Stimulated activated CD8-positive, alpha-beta memory T cell treated with anti-CD3 and anti-CD28 coated beads, Interleukin-12 subunit alpha, Interleukin-12 subunit beta, amount 100 ng/mL, for 24 hours (primary cell): ENCODE measurements around the gene SLC8A3.
A peak's percentile ranks its signal among the peaks of the same experiment; 100 is the strongest.

Experiments
- DNase-seq: peaks from one replicate; pipeline ENCODE4 v3.0.0-alpha.2; 2020; ENCODE audit errors: extremely low read depth

Gene SLC8A3

DNA sequence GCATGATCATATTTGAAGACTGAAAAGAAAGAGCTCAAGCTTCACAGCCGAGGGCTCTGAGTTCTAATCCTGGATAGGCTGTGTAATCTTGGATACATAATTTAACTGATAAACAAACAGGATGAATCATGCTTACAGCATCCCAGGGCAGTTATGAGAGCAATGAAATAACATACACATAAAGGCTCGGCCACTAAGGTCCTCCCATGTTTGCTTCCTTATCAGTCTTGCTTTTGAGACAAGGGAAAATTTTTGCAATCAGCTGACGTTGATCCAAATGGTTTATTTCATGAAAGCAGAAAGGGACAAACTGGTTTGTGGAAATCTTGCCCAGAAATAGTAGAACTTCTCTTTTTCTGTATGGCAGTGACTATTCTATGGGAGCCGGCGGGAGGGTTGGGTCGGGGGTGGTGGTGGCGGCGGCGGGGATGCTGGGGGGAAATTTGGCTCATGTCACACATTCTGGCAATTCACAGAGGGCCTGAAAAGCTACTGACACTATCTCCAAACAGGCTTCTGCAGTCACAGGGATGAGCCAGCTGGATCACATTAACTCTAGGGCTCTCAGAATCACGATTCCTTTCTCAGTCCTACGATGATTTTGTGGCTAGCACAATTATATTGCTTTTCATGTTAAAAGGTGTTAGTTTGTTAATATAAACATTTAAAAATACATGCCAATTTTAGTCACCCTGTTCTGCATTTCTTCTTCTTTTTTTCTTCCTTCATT lies 124.5 kb downstream of the SLC8A3 start:
- no peak for DNase-seq

DNA sequence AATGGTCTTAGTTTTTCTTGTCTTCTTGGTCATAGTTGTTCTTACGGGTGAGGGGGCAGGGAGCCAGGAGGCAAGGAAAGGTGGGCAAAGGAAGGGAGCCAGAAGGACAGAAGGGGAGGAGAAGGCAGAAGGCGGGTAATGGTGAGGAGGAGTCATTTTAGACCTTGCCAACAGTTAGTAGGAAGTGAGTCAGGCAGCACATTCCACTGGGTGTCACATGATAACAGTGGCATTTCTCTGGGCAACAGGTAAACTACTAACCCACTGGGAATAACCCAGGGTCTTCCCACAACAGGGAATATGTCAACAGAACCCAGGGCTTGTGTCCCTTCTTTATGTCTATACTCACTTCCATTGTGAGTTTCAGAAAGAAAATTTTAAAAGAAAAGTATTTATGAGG lies 127.6 kb downstream of the SLC8A3 start:
- DNase-seq: no peak

DNA sequence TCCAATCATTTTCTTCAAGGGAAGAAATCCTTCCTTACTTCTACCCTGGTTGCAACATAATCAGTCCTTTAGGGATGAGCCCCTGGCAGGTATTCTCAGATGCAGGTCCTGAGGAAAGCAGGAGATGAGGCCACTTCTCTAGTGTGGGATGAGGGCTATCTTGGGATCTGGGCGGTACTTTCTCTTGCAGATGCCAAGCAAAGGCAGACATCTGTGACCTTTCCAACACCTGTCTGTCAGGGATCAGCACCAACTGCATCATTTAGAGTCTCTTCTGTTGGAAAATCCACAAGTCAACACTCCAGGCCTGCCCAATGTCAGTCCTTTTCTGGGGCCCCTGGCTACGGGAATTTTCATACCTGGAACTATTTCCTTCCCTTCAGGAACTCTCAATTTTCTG lies 129.2 kb downstream of the SLC8A3 start:
- DNase-seq: no peak

DNA sequence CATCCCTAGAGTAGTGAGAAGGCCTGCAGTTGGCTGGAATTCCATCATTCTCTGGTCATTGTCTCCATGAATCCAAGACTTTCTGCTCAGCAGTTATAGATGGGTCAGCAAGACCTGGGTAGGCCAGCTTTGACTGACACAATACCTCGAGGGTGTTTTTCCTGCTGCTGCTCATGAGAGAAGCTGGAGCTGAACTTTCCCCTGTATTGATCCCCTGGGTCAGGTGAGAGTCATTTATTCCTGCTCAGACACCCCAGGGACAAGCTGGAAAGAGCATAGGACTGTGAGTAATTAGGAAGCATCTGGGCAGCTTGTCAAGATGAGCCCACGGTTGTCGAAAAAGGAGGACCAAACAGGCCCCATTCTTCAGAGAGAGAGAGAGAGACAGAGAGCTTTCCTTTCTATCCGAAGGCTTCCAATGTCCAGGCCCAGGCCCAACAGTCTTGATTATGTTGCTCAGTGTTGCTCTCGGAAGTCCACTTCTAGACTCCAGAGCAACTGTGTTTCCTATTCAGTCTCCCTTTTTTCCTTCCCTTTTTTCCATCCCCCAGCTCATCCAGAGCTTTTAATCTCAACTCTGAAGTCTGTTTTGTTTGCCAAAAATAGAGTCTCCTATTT lies 131.1 kb downstream of the SLC8A3 start:
- DNase-seq: no peak

DNA sequence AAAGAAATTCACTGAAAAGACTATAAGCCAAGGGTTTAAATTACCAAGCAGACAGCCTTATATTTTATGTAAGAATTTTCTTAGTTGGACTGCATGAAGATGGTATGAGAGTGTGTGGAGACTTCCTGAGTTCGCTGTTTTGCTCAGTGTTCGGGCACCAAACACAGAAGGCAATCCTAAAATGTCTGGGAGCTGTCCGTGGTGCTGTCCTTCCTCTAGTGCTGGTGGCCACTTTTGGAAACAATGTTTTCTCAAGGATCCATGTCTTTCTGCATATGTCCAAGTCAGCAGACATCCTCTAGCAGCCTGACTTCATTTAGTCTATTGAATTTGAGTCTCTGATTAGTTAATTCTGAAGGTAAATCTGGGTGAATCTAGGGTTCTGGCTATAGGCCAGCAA lies 135.8 kb downstream of the SLC8A3 start:
- no peak for DNase-seq

DNA sequence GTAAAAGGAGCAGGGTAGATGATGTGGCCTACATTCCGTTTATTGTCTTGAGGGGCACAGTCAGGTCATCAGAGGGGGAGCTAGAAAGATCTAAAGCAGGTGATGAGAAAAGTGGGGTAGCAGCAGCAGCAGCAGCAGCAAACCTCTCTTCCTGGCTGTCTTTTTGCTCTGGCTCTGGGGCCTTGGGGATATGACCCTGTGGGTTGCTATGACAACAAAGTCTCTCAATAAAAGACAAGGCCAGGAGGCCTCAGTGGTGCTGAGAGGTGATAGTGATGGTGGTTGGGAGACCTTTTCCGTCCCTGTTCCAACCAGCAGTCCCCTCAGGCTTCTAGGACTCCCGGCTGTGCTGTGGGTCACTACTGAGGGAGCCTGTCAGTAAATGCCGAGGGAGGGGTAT lies 138.6 kb downstream of the SLC8A3 start:
- DNase-seq: no peak

DNA sequence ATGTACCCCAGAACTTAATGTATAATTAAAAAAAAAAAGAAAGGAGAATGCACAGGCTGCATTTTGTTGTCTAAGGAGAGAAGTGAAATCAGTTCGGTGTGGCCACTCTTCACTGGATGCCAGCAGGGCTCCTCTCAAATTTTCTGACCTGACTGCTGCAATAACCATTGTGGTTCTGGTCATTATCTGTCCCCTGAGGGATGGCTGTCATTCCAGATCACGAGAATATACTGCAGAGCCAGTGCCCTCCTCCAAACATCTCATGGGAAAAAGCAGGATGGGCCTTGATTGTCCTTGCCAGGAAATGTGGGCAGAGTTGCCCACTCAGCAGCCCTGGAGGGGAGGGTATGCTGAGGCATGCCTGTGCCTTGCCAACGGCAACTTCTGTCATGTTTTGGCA lies 139.1 kb downstream of the SLC8A3 start:
- DNase-seq: no peak

DNA sequence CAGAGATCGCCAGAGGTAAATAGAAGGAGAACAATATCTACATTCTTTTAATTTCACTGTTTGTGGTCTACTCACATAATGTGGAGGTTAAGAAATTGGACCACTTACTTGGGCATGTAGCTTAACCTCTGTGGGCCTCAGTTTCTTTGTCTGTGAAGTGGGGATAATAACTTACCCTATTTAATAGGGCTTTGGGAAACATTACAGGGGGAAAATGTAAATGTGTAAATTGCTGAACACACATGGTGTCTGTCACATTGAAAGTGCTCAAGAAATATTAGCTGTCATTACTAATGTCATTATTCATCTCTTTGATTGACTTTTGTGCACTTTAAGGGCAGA lies 140.5 kb downstream of the SLC8A3 start:
- DNase-seq: no peak

DNA sequence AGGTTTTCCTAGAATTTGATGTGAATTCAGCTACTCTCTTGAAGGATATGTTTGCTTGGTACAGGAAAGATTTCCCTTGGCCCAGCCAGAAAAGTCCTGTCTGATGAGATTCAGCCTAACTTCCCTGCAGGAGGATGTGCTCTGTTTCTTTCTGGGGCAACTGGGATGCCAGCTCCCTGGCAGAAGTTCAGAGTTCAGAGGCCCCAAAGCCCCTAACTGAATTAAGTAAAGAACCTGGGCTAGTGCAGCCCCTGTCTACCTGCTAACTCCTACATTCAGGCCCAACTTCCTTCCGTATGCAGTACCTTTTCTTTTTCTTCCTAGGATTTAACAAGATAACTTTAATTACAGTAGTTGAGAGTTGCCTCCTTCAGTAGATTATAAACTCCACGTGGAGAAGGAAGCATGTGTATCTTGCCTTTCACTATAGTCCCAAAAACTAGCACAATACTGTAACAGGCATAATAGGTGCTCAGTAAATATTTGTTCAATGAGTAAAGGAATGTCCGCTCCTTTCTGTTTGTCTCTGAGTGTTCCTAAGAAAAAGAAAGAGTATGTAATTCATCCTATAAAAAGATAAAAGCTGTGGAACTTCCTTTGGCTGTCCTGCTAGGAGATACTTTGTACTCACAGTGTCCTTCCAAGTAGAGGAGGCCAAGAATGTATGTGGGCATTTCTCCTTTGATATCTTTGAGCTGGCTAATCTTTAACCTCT lies 141.0 kb downstream of the SLC8A3 start:
- DNase-seq: no peak

DNA sequence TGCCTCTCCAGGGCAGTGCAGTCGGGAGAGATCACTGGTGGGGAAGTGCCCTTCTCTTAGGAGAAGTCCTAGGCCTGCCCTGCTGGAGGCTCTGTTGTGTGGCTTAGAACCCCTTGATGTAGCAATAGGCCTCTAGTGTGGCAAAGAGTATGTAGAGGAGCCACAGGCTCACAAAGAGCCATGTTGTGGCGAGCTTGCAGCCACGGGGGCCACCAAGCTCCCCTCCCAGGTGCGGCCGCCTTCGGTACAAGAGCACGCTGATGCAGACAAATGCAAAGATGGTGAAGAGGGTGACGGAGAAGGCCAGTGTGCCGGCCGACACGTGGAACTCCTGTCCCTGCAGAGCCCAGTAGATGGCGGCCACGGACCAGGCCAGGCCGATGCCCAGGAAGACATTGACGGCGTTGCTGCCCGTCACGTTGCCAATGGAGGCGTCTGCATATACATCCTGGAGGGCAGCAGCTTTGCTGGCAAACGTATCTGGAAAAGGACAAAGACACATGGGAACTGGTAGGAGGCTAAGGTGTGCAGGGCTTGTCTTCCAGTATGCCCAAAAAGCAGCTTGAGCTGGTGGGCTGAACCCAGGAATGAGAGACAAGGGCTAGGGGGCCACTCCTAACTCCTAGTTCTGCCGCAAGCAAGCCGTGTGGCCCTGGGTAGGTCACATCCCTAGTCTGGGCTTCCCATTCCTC lies 142.8 kb downstream of the SLC8A3 start:
- DNase-seq: no peak

DNA sequence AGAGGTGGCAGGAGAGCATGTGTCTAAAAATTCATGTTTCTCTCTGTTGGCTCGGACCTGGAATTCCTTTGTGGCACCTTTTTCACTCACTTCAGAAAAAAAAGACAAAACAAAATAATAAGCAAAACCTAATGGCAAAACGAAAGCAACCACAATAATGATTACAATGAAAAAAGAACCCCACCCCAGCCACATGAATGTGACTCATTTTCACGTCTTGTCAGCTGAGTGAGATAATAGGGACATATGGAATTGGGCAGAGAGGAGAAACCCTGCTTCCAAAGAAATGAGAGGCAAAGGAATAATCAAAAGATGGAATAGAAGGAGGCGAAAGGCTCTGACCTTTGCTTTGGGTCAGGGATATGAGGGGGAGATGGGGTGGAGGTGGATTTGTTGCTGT lies 143.4 kb downstream of the SLC8A3 start:
- DNase-seq: no peak

DNA sequence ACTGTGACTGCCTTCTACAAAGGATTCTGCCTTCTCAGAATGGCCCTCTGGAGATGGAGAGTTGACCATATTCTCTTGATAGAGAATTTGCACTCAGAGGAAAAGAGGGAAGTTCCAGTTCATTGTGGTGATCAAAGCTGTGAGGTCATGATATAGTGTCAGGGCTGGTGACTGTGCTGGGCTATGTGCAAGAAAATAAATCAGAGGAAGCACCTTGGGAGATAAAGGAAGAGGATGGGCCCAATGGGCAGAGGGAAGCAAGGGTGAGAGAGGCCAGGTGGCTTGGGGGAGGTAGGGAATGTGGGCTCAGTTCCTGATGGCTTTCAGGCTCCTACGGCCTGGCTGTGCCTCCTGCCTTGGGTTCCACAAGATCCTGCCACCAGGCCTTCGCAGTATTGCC lies 145.8 kb downstream of the SLC8A3 start:
- DNase-seq: no peak

DNA sequence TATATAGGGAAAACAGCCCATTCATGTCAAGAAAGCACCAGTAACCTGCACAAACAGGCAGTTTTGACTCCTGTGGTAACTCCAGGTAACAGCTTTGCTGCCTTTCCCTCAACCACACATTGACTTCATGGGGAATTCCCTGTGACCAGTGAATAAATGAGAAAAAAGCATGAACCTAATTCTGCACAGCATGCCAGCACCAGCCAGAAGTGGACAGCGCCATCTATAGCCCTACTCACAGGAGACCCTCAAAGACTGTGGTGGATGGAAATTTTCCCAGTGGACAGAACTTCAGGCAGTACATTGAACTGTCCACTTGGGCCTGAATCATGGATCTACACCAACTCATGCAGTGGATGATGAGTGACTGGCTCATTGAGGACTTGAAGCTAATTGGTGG lies 152.1 kb downstream of the SLC8A3 start:
- no peak for DNase-seq

DNA sequence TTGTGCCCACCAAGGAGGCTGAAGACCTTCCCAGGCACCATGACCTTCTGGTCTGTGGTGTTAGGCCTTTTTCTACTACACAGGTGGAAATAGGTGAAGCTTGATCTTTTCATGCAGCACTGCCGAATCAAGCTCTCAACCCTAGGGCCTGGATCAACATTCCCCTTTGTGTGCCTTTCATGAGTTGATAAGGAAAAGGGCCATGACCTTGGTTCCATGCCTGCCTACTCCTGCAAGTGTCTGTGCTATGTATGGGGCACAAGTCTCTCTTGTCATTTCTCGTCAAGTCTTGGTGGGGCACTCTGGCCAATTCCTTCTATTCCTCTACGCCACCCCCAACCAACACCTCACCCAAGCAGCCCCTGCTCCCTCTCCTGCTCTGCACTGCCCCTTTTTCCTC lies 154.5 kb downstream of the SLC8A3 start:
- no peak for DNase-seq

DNA sequence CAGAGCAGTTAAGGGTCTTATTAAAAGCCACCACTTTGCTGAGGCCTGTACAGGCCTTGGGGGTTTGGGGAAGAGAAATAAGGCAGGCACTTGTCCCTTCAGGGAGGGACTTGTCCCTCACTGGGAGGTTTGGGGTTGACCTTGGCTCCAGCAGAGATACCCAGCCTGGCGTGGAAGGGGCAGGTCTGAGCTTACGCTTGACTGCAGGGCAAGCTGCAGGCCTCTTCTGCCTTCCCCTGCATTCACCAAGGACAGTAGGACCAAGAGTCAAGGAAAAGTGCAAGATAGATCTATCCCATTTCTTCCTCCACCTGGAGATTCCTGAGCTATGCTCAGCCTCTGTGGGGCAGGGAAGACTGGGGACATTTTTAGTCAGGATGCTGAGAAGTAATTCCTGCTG lies 155.2 kb downstream of the SLC8A3 start:
- no peak for DNase-seq

DNA sequence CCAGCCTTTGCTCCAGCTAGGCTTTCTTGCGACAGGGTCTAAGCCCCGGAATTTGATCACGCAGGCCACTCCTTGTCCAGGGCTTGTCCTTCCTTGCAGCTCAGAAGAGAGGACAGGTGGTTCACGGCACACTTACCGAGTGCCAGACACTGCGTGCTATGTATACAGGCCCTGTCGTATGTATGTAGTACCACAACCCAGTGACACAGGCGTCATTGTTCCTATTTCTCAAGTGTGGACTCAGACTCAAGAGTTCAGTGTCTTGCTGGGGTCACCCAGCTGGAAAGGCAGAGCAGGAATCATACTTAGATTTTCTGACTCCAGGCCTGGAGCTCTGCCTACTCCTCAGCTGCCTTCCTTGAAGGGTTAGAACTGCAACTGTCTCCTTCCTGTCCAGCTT lies 155.6 kb downstream of the SLC8A3 start:
- no peak for DNase-seq

DNA sequence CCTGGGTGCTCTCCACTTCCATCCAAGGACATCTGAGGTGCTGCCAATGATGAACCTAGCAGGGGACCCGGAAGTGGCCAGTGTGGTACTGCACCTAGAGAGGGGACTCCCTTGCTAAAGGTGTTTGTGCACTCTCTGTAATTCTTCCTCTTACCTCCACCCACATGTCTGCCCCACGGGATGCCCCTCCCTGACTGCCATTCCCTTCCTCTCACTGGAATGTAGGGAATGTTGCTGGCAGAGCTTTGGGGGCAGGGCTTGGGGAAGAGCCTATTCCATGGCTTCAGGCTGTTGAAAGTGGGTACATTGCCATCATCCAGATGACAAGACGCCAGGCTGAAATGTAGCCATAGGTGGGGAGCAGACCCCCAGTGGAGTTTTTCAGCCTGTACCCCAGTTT lies 156.3 kb downstream of the SLC8A3 start:
- no peak for DNase-seq

DNA sequence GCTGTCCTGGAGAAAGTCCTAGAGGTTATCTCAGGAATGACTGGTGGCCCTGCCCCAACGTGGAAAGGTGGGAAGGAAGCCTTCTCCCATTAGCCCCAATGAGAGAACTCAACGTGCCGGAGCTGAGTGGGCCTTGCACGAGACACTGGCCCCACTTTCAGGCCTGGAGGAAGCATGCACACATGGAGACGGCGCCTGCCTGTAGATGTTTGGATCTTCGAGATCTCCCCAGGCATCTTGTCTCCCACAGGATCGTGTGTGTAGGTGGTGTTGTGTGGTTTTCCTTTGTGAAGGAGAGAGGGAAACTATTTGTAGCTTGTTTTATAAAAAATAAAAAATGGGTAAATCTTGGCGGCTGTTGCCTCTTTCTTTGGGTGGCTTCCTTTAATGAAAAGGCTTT lies 156.7 kb downstream of the SLC8A3 start:
- DNase-seq: no peak

DNA sequence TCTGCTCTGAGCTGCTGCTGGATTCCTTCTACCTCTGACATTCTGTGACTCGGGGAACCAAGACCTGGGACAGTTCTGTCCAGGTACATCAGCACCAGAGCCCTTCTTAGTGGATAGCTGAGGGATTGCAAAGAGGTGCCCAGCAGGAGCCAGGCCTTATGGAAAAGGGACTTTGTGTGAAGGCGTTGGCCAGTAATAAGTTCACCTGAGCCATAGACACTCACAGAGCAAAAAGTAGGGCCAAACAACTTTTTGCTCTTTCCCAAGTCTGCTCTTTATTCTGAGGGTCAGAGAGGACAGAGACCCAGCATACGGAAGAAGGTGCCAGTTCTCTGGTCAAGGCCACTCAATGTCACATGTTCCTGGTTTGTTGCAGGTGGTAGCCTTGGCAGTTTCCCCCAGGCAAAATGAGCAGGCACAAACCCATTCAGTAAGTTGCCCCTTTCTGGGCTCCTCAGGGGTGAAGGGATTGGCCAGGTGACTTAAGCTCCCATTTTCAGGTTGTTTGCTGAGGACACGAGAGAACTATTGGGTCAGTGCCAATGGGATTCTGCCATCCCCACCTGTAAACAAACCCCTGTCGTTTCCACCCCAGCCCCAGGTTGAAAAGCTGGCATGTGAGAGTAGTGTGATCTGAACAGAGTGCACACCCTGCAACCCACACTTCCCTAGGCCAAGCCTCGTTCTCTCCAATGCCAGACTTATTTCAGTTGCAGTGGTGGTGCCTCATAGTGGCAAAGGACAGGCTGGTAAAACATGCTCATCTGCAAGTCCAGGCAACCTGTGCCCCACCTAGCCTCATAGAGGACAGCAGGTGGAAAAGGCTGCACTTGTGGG lies 159.2 kb downstream of the SLC8A3 start:
- no peak for DNase-seq

DNA sequence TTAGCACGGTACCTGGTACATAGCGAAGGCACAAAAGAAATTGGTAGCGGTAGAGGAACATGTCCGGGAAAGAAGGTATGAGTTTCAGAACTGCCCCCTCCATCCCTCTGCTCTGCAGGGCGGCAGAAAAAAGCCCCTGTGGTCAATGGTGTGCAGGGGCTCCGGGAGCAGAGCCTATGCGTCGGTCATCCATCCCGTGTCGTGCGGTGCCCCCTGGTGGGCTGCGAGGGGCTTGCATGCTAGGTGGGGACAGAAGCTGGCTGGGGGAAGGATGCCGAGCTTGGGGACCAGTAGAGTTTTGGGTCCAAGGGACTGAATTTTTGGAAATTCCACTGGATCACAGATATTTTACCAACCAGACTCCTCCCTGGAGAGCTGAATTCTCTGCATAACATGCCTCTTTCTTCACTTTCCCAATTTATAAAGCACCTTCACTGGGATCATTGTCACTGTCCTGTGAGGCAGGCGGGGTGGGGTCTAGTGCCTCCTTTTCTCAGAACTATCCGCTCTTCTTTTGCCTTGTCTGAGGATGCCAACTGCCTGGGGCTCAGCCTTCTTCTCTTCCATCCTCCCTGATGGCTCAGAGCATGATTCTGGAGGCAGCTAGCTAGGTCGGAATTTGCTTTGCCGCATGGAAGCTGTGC lies 160.8 kb downstream of the SLC8A3 start:
- peak; percentile 22 for DNase-seq

DNA sequence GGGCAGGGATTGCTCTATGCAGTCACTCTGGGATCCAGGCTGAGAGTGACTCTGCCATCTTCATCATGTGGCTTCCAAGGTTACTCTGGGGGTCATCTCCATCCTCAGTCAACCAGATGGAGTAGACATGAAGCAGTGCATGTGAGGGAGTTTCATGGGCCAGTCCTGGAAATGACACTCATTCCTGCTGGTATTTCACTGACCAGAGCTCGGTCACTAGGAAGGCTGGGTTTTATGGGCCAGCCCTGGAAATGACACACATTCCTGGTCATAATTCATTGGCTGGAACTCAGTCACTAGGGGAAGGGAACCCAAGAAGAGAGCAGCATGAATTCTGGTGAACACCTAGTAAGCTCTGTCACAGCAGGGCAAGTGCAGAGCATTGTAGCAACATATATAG lies 164.9 kb downstream of the SLC8A3 start:
- DNase-seq: no peak
